Measurements from ENCODE around the gene OR7C1.
"Not testable (repeated sequence)": the region's sequence is repeated elsewhere in the genome, so short reads cannot be mapped to it uniquely, and the experiment has no call there.

The OR7C1 gene

GRCh38 chr19:14798760-14799159 lies 36.2 kb downstream of the OR7C1 start:
- H3K27me3 Mint-ChIP-seq: peaks cover 7% of the 10 kb centered on the region
- no peak overlapping the region for H3K4me3 Mint-ChIP-seq
- H3K4me1 Mint-ChIP-seq: no peaks in the 10 kb centered on the region
- H3K36me3 Mint-ChIP-seq: peaks cover 2% of the 10 kb centered on the region
- no peaks in the 10 kb centered on the region for H3K9me3 Mint-ChIP-seq
- no peak overlapping the region for H3K27ac Mint-ChIP-seq

- Mint-ChIP-seq H3K27me3 (peaks cover 7% of the 10 kb centered on the region), H3K36me3 (no peaks in the 10 kb centered on the region), H3K4me3 (no peak overlapping the region)
These were observed 39.0 kb downstream of the OR7C1 start for GRCh38 chr19:14796021-14796420.

DNA sequence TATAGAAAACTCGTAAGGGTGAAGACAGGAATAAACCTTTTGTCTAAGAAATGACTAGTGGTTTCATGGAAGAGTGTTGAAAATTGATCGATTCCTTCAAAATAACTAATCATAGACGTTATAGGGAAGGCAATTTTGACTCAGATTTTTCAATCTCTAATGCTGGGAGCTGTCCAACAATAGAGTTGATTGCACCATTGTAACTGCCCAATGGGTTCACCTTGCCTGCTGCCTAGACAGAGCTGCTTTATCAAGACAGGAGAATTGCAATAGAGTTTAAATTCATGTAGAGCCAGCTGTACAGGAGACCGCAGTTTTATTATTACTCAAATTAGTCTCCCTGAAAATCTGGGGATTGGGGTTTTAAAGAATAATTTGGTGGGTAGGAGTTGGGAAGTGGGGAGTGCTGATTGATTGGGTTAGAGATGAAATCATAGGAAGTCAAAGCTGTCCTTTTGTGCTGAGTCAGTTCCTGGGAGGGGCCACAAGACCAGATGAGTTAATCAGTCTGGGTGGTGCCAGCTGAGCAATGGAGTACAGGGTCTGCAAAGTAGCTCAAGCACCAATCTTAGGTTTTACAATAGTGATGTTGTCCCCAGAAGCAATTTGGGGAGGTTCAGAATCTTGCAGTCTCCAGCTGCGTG lies 39.8 kb downstream of the OR7C1 start:
- Mint-ChIP-seq H3K27me3 (peaks cover 7% of the 10 kb centered on the region), H3K4me1 (no peaks in the 10 kb centered on the region), H3K36me3 (no peaks in the 10 kb centered on the region), H3K4me3 (no peak overlapping the region), H3K9me3 (no peaks in the 10 kb centered on the region), H3K27ac (no peak overlapping the region)

More at GRCh38 chr19:14796021-14796420, 39.0 kb downstream of the OR7C1 start:
- no peaks in the 10 kb centered on the region for H3K4me1 Mint-ChIP-seq
- no peaks in the 10 kb centered on the region for H3K9me3 Mint-ChIP-seq
- no peak overlapping the region for H3K27ac Mint-ChIP-seq

- not testable (repeated sequence) for H3K27ac Mint-ChIP-seq, H3K27me3 Mint-ChIP-seq, H3K36me3 Mint-ChIP-seq, H3K4me3 Mint-ChIP-seq, H3K9me3 Mint-ChIP-seq, H3K4me1 Mint-ChIP-seq
These were observed 42.7 kb downstream of the OR7C1 start for GRCh38 chr19:14792250-14792649.

DNA sequence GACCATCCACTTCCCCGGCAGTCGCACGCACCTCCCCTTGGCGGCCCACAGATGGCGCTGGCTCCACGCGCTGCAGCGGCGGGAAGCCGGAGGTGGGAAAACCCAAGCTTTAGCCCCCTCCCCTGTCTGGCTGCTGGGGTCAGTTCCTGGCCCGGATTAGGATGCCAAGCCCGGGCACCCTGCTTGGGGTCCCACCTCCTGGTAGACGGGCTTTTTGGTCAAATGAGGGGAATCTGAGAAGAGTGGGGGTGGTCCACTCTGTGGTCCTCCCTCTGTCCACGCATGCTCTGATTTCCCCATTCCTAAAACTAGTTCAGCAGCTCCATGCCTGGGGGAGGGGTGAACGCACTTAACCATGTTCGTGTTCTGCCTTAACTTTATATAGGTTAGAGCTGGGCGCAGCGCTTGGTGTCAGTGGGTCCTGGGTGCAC lies 48.5 kb downstream of the OR7C1 start:
- Mint-ChIP-seq H3K4me1 (peaks cover 20% of the 10 kb centered on the region), H3K4me3 (no peak overlapping the region), H3K36me3 (no peaks in the 10 kb centered on the region), H3K9me3 (no peaks in the 10 kb centered on the region), H3K27ac (no peak overlapping the region), H3K27me3 (peaks cover 12% of the 10 kb centered on the region)

DNA sequence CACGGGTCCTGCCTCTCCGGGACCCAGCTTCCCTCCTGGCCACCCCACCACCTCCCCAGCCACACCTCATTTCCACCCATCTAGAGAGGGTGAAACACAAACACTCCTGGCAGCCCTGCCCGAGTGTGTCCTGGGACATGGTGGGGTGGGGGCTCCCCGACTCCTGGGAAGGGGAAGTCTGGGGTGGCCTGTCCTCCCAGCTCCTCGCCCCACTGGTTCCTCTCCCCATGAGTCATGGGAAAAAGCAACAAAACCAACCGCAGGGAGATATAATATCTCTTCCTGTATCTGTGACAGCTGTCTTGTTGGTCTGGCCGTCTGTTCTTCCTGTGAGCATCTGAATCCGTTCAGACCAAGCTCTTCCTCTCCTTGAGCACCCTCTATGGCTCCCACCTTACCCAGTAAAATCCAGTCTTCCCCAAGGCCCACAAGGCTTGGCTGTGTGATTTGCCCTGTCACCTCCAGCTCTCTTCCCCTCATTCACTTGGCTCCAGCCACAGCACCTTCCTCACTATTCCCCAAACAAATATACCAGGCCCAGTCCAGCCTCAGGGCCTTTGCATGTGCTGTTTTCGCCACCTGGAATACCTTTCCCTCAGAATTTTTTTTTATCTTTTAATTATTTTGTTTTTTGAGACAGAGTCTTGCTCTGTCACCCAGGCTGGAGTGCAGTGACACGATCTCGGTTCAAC lies 49.7 kb downstream of the OR7C1 start:
- H3K36me3 Mint-ChIP-seq, H3K27ac Mint-ChIP-seq, H3K9me3 Mint-ChIP-seq, H3K4me3 Mint-ChIP-seq: not testable (repeated sequence)
- Mint-ChIP-seq H3K4me1 (peaks cover 20% of the 10 kb centered on the region), H3K27me3 (peaks cover 16% of the 10 kb centered on the region)

GRCh38 chr19:14784730-14785101 lies 50.3 kb downstream of the OR7C1 start:
- H3K27ac Mint-ChIP-seq, H3K4me3 Mint-ChIP-seq, H3K9me3 Mint-ChIP-seq, H3K36me3 Mint-ChIP-seq: not testable (repeated sequence)
- peaks cover 20% of the 10 kb centered on the region for H3K4me1 Mint-ChIP-seq
- H3K27me3 Mint-ChIP-seq: peaks cover 16% of the 10 kb centered on the region

DNA sequence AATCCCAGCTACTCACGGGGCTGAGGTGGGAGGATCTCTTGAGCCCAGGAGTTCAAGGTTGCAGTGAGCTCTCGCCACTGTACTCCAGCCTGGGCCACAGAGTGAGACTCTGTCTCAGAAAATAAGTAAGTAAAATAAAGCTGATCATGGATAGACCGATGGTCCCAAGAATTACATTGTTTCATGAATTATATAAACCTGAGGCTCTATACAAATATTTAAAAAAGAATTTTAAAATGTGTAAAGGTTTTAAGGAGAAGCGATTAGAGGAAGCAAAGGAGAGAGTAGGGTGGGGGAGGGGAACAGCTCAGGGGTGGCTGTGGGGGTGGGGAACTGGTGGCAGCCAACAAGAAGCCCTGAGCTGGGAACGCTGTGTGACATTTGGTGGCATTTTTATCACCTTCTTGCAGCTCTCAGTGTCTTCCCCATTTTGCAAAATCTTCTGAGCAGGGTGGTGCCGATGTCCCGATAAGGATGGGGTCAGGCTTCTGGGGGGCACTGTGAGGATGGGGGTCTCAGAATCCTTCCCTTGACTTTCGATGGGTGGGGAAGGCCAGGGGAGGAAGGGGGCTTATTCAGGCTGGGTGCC lies 51.5 kb downstream of the OR7C1 start:
- H3K9me3 Mint-ChIP-seq, H3K27ac Mint-ChIP-seq, H3K4me3 Mint-ChIP-seq, H3K36me3 Mint-ChIP-seq: not testable (repeated sequence)
- peaks cover 20% of the 10 kb centered on the region for H3K4me1 Mint-ChIP-seq
- peaks cover 22% of the 10 kb centered on the region for H3K27me3 Mint-ChIP-seq

- H3K27ac Mint-ChIP-seq: no peak overlapping the region
- peaks cover 20% of the 10 kb centered on the region for H3K4me1 Mint-ChIP-seq
- peaks cover 24% of the 10 kb centered on the region for H3K27me3 Mint-ChIP-seq
- H3K9me3 Mint-ChIP-seq: no peaks in the 10 kb centered on the region
- no peaks in the 10 kb centered on the region for H3K36me3 Mint-ChIP-seq
- H3K4me3 Mint-ChIP-seq: no peak overlapping the region
These were observed 52.2 kb downstream of the OR7C1 start for GRCh38 chr19:14782626-14783409.

GRCh38 chr19:14781713-14782536 lies 53.1 kb downstream of the OR7C1 start:
- H3K27me3 Mint-ChIP-seq: peaks cover 27% of the 10 kb centered on the region
- not testable (repeated sequence) for H3K36me3 Mint-ChIP-seq, H3K4me3 Mint-ChIP-seq, H3K27ac Mint-ChIP-seq, H3K9me3 Mint-ChIP-seq
- peaks cover 15% of the 10 kb centered on the region for H3K4me1 Mint-ChIP-seq

DNA sequence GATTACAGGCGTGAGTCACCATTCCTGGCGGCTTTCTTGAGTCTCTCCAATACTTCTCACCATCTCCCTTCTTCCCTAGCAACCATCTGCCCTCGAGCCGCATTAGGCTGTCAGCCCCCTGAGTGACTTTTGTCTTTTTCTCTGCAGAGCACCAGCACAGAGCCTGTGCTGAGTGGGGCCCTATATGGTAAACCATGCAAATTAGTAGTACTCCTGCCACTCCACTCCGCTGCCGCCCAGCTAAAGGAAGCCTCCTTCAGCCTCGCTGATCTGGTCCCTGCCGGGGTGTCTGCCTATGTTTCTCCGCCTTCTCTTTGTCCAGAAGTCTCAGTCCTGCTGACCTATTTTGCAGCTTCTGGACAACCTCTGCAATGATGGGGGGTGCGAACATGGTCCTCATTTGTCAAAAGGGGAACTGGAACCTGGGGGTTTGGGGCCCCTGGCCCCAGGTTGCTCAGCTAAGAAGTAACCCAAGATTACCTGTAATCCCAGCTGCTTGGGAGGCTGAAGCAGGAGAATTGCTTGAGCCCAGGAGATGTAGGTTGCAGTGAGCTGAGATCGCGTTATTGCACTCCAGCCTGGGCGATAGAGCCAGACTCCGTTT lies 54.3 kb downstream of the OR7C1 start:
- not testable (repeated sequence) for H3K36me3 Mint-ChIP-seq, H3K4me3 Mint-ChIP-seq, H3K27ac Mint-ChIP-seq, H3K9me3 Mint-ChIP-seq, H3K4me1 Mint-ChIP-seq
- peaks cover 28% of the 10 kb centered on the region for H3K27me3 Mint-ChIP-seq

DNA sequence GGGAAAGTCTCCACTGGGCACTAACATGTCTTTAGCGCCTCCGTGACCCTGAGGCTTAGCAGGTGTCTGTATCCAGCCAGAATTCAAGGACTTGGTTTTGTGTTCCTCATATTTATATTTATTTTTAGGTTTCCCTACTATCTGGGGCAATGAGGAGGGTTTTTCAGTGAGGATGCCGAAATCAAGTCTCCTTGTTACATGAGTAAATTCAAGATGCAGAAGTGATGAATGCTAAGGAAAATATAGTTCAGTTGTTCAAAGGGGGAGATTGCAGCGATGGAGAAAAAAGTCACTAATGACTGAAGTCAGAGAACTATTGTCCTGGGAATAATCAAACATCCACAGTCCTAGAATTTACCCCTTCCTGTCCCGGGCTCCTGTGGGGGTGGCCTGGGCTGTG lies 55.8 kb downstream of the OR7C1 start:
- peaks cover 27% of the 10 kb centered on the region for H3K27me3 Mint-ChIP-seq
- H3K36me3 Mint-ChIP-seq: no peaks in the 10 kb centered on the region
- no peak overlapping the region for H3K4me3 Mint-ChIP-seq
- H3K27ac Mint-ChIP-seq: no peak overlapping the region
- no peaks in the 10 kb centered on the region for H3K9me3 Mint-ChIP-seq
- H3K4me1 Mint-ChIP-seq: peaks cover 5% of the 10 kb centered on the region

DNA sequence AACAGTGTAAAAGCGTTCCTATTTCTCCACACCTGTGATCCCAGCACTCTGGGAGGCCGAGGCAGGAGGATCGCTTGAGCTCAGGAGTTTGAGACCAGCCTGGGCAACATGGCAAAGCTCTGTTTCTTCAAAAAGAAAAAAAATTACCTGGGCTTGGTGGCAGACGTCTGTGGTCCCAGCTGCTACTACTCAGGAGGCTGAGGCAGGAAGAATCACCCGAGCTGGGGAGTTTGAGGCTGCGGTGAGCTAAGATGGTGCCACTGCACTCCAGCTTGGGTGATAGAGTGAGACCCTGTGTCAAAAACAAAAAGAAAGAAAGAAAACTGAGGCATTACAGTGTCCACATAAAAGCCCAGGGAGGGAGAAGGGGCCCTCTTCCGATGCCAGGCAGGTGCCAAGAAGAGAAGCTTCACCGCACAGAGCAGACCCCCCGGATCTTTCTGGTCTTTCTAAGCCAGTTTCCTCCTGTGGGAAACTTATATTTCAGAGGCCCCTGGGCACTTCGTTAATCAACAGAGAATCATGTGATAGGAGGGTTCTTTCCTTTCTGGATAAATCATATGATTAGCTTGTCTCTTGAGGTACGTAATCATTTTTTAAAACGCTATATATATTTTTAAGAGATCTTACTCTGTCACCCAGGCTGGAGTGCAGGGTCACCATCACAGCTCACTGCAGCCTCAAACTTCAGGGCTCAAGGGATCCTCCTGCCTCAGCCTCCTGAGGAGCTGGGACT lies 56.7 kb downstream of the OR7C1 start, which contains the start of gene ADGRE2:
Gene ADGRE2, minus strand, starts transcription at position 451 of the 736 bp plus-strand sequence. CDS start 1,804 bp downstream, outside the sequence.
- H3K27ac Mint-ChIP-seq, H3K4me1 Mint-ChIP-seq, H3K9me3 Mint-ChIP-seq, H3K4me3 Mint-ChIP-seq, H3K36me3 Mint-ChIP-seq: not testable (repeated sequence)
- peaks cover 27% of the 10 kb centered on the region for H3K27me3 Mint-ChIP-seq

- H3K9me3 Mint-ChIP-seq, H3K36me3 Mint-ChIP-seq, H3K4me3 Mint-ChIP-seq, H3K27ac Mint-ChIP-seq, H3K4me1 Mint-ChIP-seq: not testable (repeated sequence)
- H3K27me3 Mint-ChIP-seq: peaks cover 24% of the 10 kb centered on the region
These were observed 57.3 kb downstream of the OR7C1 start for GRCh38 chr19:14777645-14778044.
